Duodenal mucosa (tissue), 2 donors: ENCODE data around the gene ADGRL1.

Source experiments
- H3K27ac ChIP-seq: one replicate; pipeline ENCODE4 v1.7.0; 2013; ENCODE audit warnings: low read depth, low read length
- H3K27me3 ChIP-seq, 2 donors: one replicate each; pipeline ENCODE4 v1.7.0; 2013; ENCODE audit warnings: low read length in 2 of 2, control low read depth in 1 of 2; ENCODE audit not compliant: insufficient read depth in 2 of 2, control insufficient read depth in 1 of 2
- H3K36me3 ChIP-seq, 2 donors: one replicate each; pipeline ENCODE4 v1.7.0; 2013; ENCODE audit warnings: low read length in 2 of 2, control low read depth in 1 of 2; ENCODE audit not compliant: insufficient read depth in 2 of 2, control insufficient read depth in 1 of 2
- H3K4me1 ChIP-seq, 2 donors: one replicate each; pipeline ENCODE4 v1.7.0; 2013; ENCODE audit warnings: low read length in 2 of 2, control low read depth in 1 of 2; ENCODE audit not compliant: insufficient read depth in 2 of 2, control insufficient read depth in 1 of 2
- H3K4me3 ChIP-seq, 2 donors: one replicate each; pipeline ENCODE4 v1.7.0; 2013; ENCODE audit warnings: low read length in 2 of 2, low read depth in 1 of 2
- H3K9ac ChIP-seq, 2 donors: one replicate each; pipeline ENCODE4 v1.7.0; 2013; ENCODE audit warnings: low read length in 2 of 2, low read depth in 1 of 2
- H3K9me3 ChIP-seq, 2 donors: one replicate each; pipeline ENCODE4 v1.7.0; 2013; ENCODE audit warnings: low read length in 2 of 2, control low read depth in 1 of 2; ENCODE audit not compliant: control insufficient read depth in 1 of 2

Gene ADGRL1

GRCh38 chr19:14142262-14143190 is 63.4 kb downstream of the ADGRL1 start:
- H3K9ac ChIP-seq, result no peak overlapping the region
- no peaks in the 10 kb centered on the region for H3K27me3 ChIP-seq
- H3K4me1 ChIP-seq, result no peaks in the 10 kb centered on the region
- no peak overlapping the region for H3K4me3 ChIP-seq
- no peaks in the 10 kb centered on the region for H3K9me3 ChIP-seq
- H3K27ac ChIP-seq, result no peak overlapping the region
- H3K36me3 ChIP-seq, result no peaks in the 10 kb centered on the region

- no peaks in the 10 kb centered on the region for H3K36me3 ChIP-seq
- H3K9ac ChIP-seq, result no peak overlapping the region
- H3K4me1 ChIP-seq, result peaks cover 0 to under 1% of the 10 kb centered on the region in 2 donors
- H3K27me3 ChIP-seq, result no peaks in the 10 kb centered on the region
- no peak overlapping the region for H3K27ac ChIP-seq
- no peaks in the 10 kb centered on the region for H3K9me3 ChIP-seq
- no peak overlapping the region for H3K4me3 ChIP-seq
These were observed 64.9 kb downstream of the ADGRL1 start for GRCh38 chr19:14141041-14141440.

- Histone ChIP-seq H3K4me1 (peaks cover 8 to 10% of the 10 kb centered on the region in 2 donors), H3K4me3 (no peak overlapping the region), H3K9me3 (no peaks in the 10 kb centered on the region), H3K9ac (no peak overlapping the region), H3K36me3 (no peaks in the 10 kb centered on the region), H3K27me3 (no peaks in the 10 kb centered on the region), H3K27ac (no peak overlapping the region)
These were observed 66.0 kb downstream of the ADGRL1 start for GRCh38 chr19:14139944-14140343.

- Histone ChIP-seq H3K36me3 (no peaks in the 10 kb centered on the region), H3K4me1 (peaks cover 8 to 10% of the 10 kb centered on the region in 2 donors), H3K27ac (no peak overlapping the region), H3K9ac (no peak overlapping the region), H3K4me3 (no peak overlapping the region), H3K9me3 (no peaks in the 10 kb centered on the region), H3K27me3 (no peaks in the 10 kb centered on the region)
These were observed 67.2 kb downstream of the ADGRL1 start for GRCh38 chr19:14138576-14139265.

GRCh38 chr19:14136509-14137281 is 69.3 kb downstream of the ADGRL1 start, which contains the start of gene ASF1B:
Gene ASF1B (minus strand): TSS chr19:14136589. CDS start chr19:14136456, 133 bp downstream.
- Histone ChIP-seq H3K4me1 (peaks cover 8 to 10% of the 10 kb centered on the region in 2 donors), H3K9me3 (no peaks in the 10 kb centered on the region), H3K9ac (peak within 1 kb of the TSS; percentile 76 to 80), H3K36me3 (no peaks in the 10 kb centered on the region), H3K4me3 (peak within 1 kb of the TSS; percentile 82 to 83), H3K27ac (peak within 1 kb of the TSS; percentile 95), H3K27me3 (no peaks in the 10 kb centered on the region)

- Histone ChIP-seq H3K9ac (peak overlapping the region; percentile 46 to 63), H3K9me3 (no peaks in the 10 kb centered on the region), H3K4me1 (peaks cover 8 to 10% of the 10 kb centered on the region in 2 donors), H3K4me3 (peak overlapping the region; percentile 82 to 83), H3K27ac (no peak overlapping the region), H3K36me3 (no peaks in the 10 kb centered on the region), H3K27me3 (no peaks in the 10 kb centered on the region)
These were observed 69.9 kb downstream of the ADGRL1 start for GRCh38 chr19:14135985-14136508.

GRCh38 chr19:14135355-14135754 is 70.6 kb downstream of the ADGRL1 start:
- peak overlapping the region; percentile 82 to 83 for H3K4me3 ChIP-seq
- H3K9ac ChIP-seq, result peak overlapping the region; percentile 46 to 47
- H3K27me3 ChIP-seq, result no peaks in the 10 kb centered on the region
- no peak overlapping the region for H3K27ac ChIP-seq
- no peaks in the 10 kb centered on the region for H3K9me3 ChIP-seq
- peaks cover 8 to 10% of the 10 kb centered on the region in 2 donors for H3K4me1 ChIP-seq
- no peaks in the 10 kb centered on the region for H3K36me3 ChIP-seq

- Histone ChIP-seq H3K4me3 (no peak overlapping the region), H3K36me3 (no peaks in the 10 kb centered on the region), H3K4me1 (peaks cover 0 to 10% of the 10 kb centered on the region in 2 donors), H3K9ac (no peak overlapping the region), H3K9me3 (no peaks in the 10 kb centered on the region), H3K27me3 (no peaks in the 10 kb centered on the region), H3K27ac (no peak overlapping the region)
These were observed 78.0 kb downstream of the ADGRL1 start for GRCh38 chr19:14127929-14128509.

GRCh38 chr19:14127176-14127575 is 78.8 kb downstream of the ADGRL1 start:
- Histone ChIP-seq H3K9me3 (no peaks in the 10 kb centered on the region), H3K27ac (no peak overlapping the region), H3K27me3 (no peaks in the 10 kb centered on the region), H3K9ac (no peak overlapping the region), H3K4me3 (no peak overlapping the region), H3K4me1 (peaks cover 0 to 10% of the 10 kb centered on the region in 2 donors), H3K36me3 (no peaks in the 10 kb centered on the region)
